H9 (cell line): ENCODE data around the gene AIFM2. TPM values are rescaled to one million over a fixed set of nuclear protein-coding genes. Genes with fewer than 3 reads are reported as not detected.

Source experiments
- DNase-seq: peaks from one replicate; pipeline ENCODE4 v3.0.0-alpha.2; 2017
- H2AFZ ChIP-seq: one replicate; pipeline ENCODE4 v1.6.1; 2013; ENCODE audit warnings: mild to moderate bottlenecking, low read length, control low read depth, moderate library complexity
- H2AK5ac ChIP-seq: 2 replicates; pipeline ENCODE4 v1.6.1; 2013; ENCODE audit warnings: low read length, control low read depth, mixed read lengths; ENCODE audit not compliant: insufficient read length
- H2BK120ac ChIP-seq: one replicate; pipeline ENCODE4 v1.6.1; 2013; ENCODE audit warnings: low read depth, mild to moderate bottlenecking, low read length, control low read depth, inconsistent platforms; ENCODE audit not compliant: poor library complexity, severe bottlenecking
- H2BK12ac ChIP-seq: 2 replicates; pipeline ENCODE4 v1.6.1; 2013; ENCODE audit warnings: low read length, control low read depth, mixed read lengths, low read depth; ENCODE audit not compliant: insufficient read length
- H2BK15ac ChIP-seq: 2 replicates; pipeline ENCODE4 v1.6.1; 2013; ENCODE audit warnings: low read depth, low read length, control low read depth
- H2BK20ac ChIP-seq: one replicate; pipeline ENCODE4 v1.6.1; 2013; ENCODE audit warnings: low read depth, mild to moderate bottlenecking, low read length, control low read depth, inconsistent platforms; ENCODE audit not compliant: poor library complexity, severe bottlenecking
- H2BK5ac ChIP-seq: 2 replicates; pipeline ENCODE4 v1.6.1; 2013; ENCODE audit warnings: low read length, control low read depth, mixed read lengths; ENCODE audit not compliant: insufficient read length
- H3K14ac ChIP-seq: 2 replicates; pipeline ENCODE4 v1.6.1; 2013; ENCODE audit warnings: low read length, control low read depth; ENCODE audit not compliant: insufficient read depth
- H3K18ac ChIP-seq: 2 replicates; pipeline ENCODE4 v1.6.1; 2013; ENCODE audit warnings: low read depth, mild to moderate bottlenecking, mixed read lengths, low read length, control low read depth; ENCODE audit not compliant: insufficient read length
- H3K23ac ChIP-seq: 2 replicates; pipeline ENCODE4 v1.6.1; 2013; ENCODE audit warnings: low read length, control low read depth, mixed read lengths, low read depth; ENCODE audit not compliant: insufficient read length
- H3K23me2 ChIP-seq: 2 replicates; pipeline ENCODE4 v1.6.1; 2013; ENCODE audit warnings: low read depth, mild to moderate bottlenecking, mixed read lengths, low read length, control low read depth; ENCODE audit not compliant: insufficient read length, poor library complexity, severe bottlenecking
- H3K27ac ChIP-seq: 2 replicates; pipeline ENCODE4 v1.5.1; 2013; ENCODE audit warnings: low read length, control low read depth, mixed read lengths, low read depth; ENCODE audit not compliant: insufficient read length
- H3K27me3 ChIP-seq: 2 replicates; pipeline ENCODE4 v1.6.1; 2013; ENCODE audit warnings: low read length, control low read depth, inconsistent platforms; ENCODE audit not compliant: insufficient read depth
- H3K4ac ChIP-seq: 2 replicates; pipeline ENCODE4 v1.6.1; 2013; ENCODE audit warnings: low read depth, mild to moderate bottlenecking, control low read depth, inconsistent platforms, low read length, moderate library complexity
- H3K4me1 ChIP-seq: 2 replicates; pipeline ENCODE4 v1.6.1; 2013; ENCODE audit warnings: low read length, control low read depth, inconsistent platforms; ENCODE audit not compliant: insufficient read depth
- H3K4me2 ChIP-seq: 2 replicates; pipeline ENCODE4 v1.6.1; 2013; ENCODE audit warnings: low read length, control low read depth, mixed read lengths; ENCODE audit not compliant: insufficient read length, insufficient read depth
- H3K56ac ChIP-seq: 2 replicates; pipeline ENCODE4 v1.6.1; 2013; ENCODE audit warnings: low read depth, mild to moderate bottlenecking, mixed read lengths, low read length, control low read depth; ENCODE audit not compliant: insufficient read length
- H3K79me1 ChIP-seq: 2 replicates; pipeline ENCODE4 v1.6.1; 2013; ENCODE audit warnings: low read depth, mild to moderate bottlenecking, moderate library complexity, low read length, control low read depth, inconsistent platforms; ENCODE audit not compliant: insufficient read depth, poor library complexity, severe bottlenecking
- H3K79me2 ChIP-seq: 2 replicates; pipeline ENCODE4 v1.6.1; 2013; ENCODE audit warnings: low read length, control low read depth, inconsistent platforms; ENCODE audit not compliant: insufficient read depth
- H3K9ac ChIP-seq: 2 replicates; pipeline ENCODE4 v1.6.1; 2013; ENCODE audit warnings: low read length, control low read depth, mixed read lengths; ENCODE audit not compliant: insufficient read length; ENCODE audit errors: extremely low read depth
- H3K9me3 ChIP-seq: one replicate; pipeline ENCODE4 v1.6.1; 2013; ENCODE audit warnings: low read depth, low read length, inconsistent platforms; ENCODE audit not compliant: control insufficient read depth
- H3T11ph ChIP-seq: one replicate; pipeline ENCODE4 v1.6.1; 2013; ENCODE audit warnings: mild to moderate bottlenecking, low read length, control low read depth, inconsistent platforms
- H4K20me1 ChIP-seq: one replicate; pipeline ENCODE4 v1.6.1; 2013; ENCODE audit not compliant: control insufficient read depth, insufficient read length, insufficient read depth
- H4K5ac ChIP-seq: 2 replicates; pipeline ENCODE4 v1.6.1; 2013; ENCODE audit warnings: low read depth, mild to moderate bottlenecking, mixed read lengths, low read length, control low read depth; ENCODE audit not compliant: insufficient read length
- H4K8ac ChIP-seq: replicated peaks from 2 replicates; pipeline ENCODE4 v1.6.1; 2013; ENCODE audit warnings: low read length, control low read depth, mixed read lengths, low read depth; ENCODE audit not compliant: insufficient read length
- H4K91ac ChIP-seq: 2 replicates; pipeline ENCODE4 v1.6.1; 2013; ENCODE audit warnings: low read depth, mild to moderate bottlenecking, moderate library complexity, mixed read lengths, low read length, control low read depth; ENCODE audit not compliant: insufficient read length
- H3K27ac Mint-ChIP-seq, 3 experiments: 2 replicates in 2 of 3; 3 replicates in 1 of 3; pipeline ENCODE4 v1.8.0; 2020 to 2021; ENCODE audit warnings: mixed read lengths in 3 of 3, mild to moderate bottlenecking in 1 of 3, moderate library complexity in 1 of 3
- H3K27me3 Mint-ChIP-seq: 2 replicates; pipeline ENCODE4 v1.8.0; 2021; ENCODE audit warnings: low read depth, mild to moderate bottlenecking, moderate library complexity, mixed read lengths
- H3K36me3 Mint-ChIP-seq, 3 experiments: 2 replicates in 2 of 3; 3 replicates in 1 of 3; pipeline ENCODE4 v1.8.0; 2020 to 2021; ENCODE audit warnings: low read depth in 3 of 3, mixed read lengths in 3 of 3; ENCODE audit not compliant: insufficient read depth in 1 of 3
- H3K4me1 Mint-ChIP-seq, 2 experiments: 2 replicates each; pipeline ENCODE4 v1.8.0; 2020; ENCODE audit warnings: mixed read lengths in 2 of 2
- H3K4me3 Mint-ChIP-seq, 2 experiments: 2 replicates in 1 of 2; 3 replicates in 1 of 2; pipeline ENCODE4 v1.8.0; 2020 to 2021; ENCODE audit warnings: mild to moderate bottlenecking in 2 of 2, mixed read lengths in 2 of 2, moderate library complexity in 1 of 2
- H3K9me3 Mint-ChIP-seq, 2 experiments: 2 replicates in 1 of 2; 3 replicates in 1 of 2; pipeline ENCODE4 v1.8.0; 2020; ENCODE audit warnings: mild to moderate bottlenecking in 2 of 2, mixed read lengths in 2 of 2, moderate library complexity in 1 of 2
- WGBS: extraction: QIAGEN DNeasy Blood & Tissue Kit; methylation state at CpG from one replicate; pipeline ENCODE4 v1.1.7; 2013; ENCODE audit warnings: missing lambda C conversion rate, low lambda C conversion rate, mixed read lengths; ENCODE audit not compliant: insufficient read length; ENCODE audit errors: extremely low coverage; 5-methylcytosine and 5-hydroxymethylcytosine counted together
- total RNA-seq: library from RNA; stranded (reverse); gene quantifications from 2 replicates; pipeline ENCODE4 v1.2.1, GENCODE V29; 2021
- TF ChIP-seq, protein P1 (sequence below): fragments of 200-600 bp; sonication (generic); conservative IDR thresholded peaks from 3 replicates; pipeline ENCODE4 v1.8.0; 2021; ENCODE audit warnings: antibody characterized with exemption, mild to moderate bottlenecking

Gene AIFM2
- total RNA-seq, 1 experiment from 2014 or later = 5.3 TPM

- Histone ChIP-seq H3K56ac (no peak overlapping the region), H2BK12ac (no peak overlapping the region), H2AK5ac (no peak overlapping the region), H4K5ac (no peak overlapping the region), H3K79me2 (no peaks in the 10 kb centered on the region), H3K27me3 (no peaks in the 10 kb centered on the region), H3K18ac (no peak overlapping the region), H3K4me2 (no peak overlapping the region), H3K9ac (no peak overlapping the region), H3K27ac (no peak overlapping the region), H4K8ac (no peak overlapping the region), H3K9me3 (no peaks in the 10 kb centered on the region), H2BK15ac (no peak overlapping the region), H2AFZ (no peak overlapping the region), H3K79me1 (no peaks in the 10 kb centered on the region), H2BK20ac (no peak overlapping the region), H4K91ac (no peak overlapping the region), H3K23ac (no peak overlapping the region), H3K23me2 (no peaks in the 10 kb centered on the region), H2BK120ac (no peak overlapping the region), H2BK5ac (no peak overlapping the region), H3T11ph (no peak overlapping the region), H3K14ac (no peak overlapping the region), H3K4ac (no peak overlapping the region), H4K20me1 (no peaks in the 10 kb centered on the region), H3K4me1 (no peaks in the 10 kb centered on the region)
- no CpG with 5 or more reads among the region's 4 CpGs for whole genome bisulfite sequencing
- peaks cover 3 to 10% of the 10 kb centered on the region in 2 experiments for H3K4me1 Mint-ChIP-seq
- H3K27ac Mint-ChIP-seq = no peak overlapping the region
- H3K27me3 Mint-ChIP-seq = peaks cover 25% of the 10 kb centered on the region
- no peak for DNase-seq
- no peaks in the 10 kb centered on the region; a peak in 3 of 7 replicates for H3K36me3 Mint-ChIP-seq
- no peaks in the 10 kb centered on the region for H3K9me3 Mint-ChIP-seq
- H3K4me3 Mint-ChIP-seq = no peak overlapping the region
- TF ChIP-seq, protein P1, sequence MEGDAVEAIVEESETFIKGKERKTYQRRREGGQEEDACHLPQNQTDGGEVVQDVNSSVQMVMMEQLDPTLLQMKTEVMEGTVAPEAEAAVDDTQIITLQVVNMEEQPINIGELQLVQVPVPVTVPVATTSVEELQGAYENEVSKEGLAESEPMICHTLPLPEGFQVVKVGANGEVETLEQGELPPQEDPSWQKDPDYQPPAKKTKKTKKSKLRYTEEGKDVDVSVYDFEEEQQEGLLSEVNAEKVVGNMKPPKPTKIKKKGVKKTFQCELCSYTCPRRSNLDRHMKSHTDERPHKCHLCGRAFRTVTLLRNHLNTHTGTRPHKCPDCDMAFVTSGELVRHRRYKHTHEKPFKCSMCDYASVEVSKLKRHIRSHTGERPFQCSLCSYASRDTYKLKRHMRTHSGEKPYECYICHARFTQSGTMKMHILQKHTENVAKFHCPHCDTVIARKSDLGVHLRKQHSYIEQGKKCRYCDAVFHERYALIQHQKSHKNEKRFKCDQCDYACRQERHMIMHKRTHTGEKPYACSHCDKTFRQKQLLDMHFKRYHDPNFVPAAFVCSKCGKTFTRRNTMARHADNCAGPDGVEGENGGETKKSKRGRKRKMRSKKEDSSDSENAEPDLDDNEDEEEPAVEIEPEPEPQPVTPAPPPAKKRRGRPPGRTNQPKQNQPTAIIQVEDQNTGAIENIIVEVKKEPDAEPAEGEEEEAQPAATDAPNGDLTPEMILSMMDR = no peak
Observed at GRCh38 chr10:70064486-70064885, 68.1 kb downstream of the AIFM2 start.
